ENCODE results near the gene ANO1.

DNA sequence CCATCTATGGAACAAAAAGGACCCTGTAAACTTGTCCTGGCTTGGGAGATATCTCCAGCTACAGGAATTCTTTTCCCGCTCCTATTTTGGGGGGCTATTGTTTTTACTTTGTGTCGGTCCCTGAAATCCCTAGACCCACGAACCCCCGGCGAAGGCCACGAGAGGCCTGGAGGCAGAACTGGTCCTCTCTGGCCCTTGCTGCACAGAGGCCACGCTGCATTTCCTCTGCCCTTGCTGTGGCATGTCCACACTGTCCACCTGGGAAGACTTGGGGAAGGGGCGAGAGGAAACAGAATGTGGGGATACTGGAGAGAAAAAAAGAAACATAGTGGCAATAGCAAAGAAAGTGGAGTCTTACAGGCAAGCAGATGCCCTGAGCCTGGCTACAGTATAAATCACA is 2.3 kb upstream of the ANO1 start:
- TF ChIP-seq ZFX (IDR thresholded peaks at IDR 0.05): no peak
- TF ChIP-seq, protein P1, sequence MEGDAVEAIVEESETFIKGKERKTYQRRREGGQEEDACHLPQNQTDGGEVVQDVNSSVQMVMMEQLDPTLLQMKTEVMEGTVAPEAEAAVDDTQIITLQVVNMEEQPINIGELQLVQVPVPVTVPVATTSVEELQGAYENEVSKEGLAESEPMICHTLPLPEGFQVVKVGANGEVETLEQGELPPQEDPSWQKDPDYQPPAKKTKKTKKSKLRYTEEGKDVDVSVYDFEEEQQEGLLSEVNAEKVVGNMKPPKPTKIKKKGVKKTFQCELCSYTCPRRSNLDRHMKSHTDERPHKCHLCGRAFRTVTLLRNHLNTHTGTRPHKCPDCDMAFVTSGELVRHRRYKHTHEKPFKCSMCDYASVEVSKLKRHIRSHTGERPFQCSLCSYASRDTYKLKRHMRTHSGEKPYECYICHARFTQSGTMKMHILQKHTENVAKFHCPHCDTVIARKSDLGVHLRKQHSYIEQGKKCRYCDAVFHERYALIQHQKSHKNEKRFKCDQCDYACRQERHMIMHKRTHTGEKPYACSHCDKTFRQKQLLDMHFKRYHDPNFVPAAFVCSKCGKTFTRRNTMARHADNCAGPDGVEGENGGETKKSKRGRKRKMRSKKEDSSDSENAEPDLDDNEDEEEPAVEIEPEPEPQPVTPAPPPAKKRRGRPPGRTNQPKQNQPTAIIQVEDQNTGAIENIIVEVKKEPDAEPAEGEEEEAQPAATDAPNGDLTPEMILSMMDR (conservative IDR thresholded peaks at IDR 0.05): no peak
